GM19025 (cell line): ENCODE results near the gene MASP1.

Experiments
- ATAC-seq: cut with Tn5 transposase; IDR thresholded peaks from one replicate; pipeline ENCODE4 v1.9.1; 2021; ENCODE audit warnings: mild to moderate bottlenecking, low read depth, moderate library complexity; ENCODE audit not compliant: unreplicated experiment

Gene MASP1

GRCh38 chr3:187293516-187294430 lies 2.2 kb upstream of the MASP1 start:
- no peak for ATAC-seq

GRCh38 chr3:187292631-187293515 lies 1.3 kb upstream of the MASP1 start:
- ATAC-seq: no peak

GRCh38 chr3:187292181-187292580 lies 644 bp upstream of the MASP1 start:
- ATAC-seq: no peak

- ATAC-seq: no peak
Measured at GRCh38 chr3:187291001-187291511, 481 bp downstream of the MASP1 start.

GRCh38 chr3:187290503-187290902 lies 1.0 kb downstream of the MASP1 start:
- ATAC-seq: no peak

- no peak for ATAC-seq
Measured at GRCh38 chr3:187288855-187289605, 2.5 kb downstream of the MASP1 start.

GRCh38 chr3:187288131-187288854 lies 3.2 kb downstream of the MASP1 start:
- no peak for ATAC-seq

GRCh38 chr3:187287256-187287655 lies 4.3 kb downstream of the MASP1 start:
- ATAC-seq: no peak

- no peak for ATAC-seq
Measured at GRCh38 chr3:187286467-187287059, 5.0 kb downstream of the MASP1 start.

GRCh38 chr3:187281191-187281714 lies 10.3 kb downstream of the MASP1 start:
- no peak for ATAC-seq

- no peak for ATAC-seq
Measured at GRCh38 chr3:187280644-187281043, 10.9 kb downstream of the MASP1 start.

- no peak for ATAC-seq
Measured at GRCh38 chr3:187277129-187277462, 14.4 kb downstream of the MASP1 start.

- ATAC-seq: no peak
Measured at GRCh38 chr3:187276397-187277128, 15.0 kb downstream of the MASP1 start.

GRCh38 chr3:187274977-187275338 lies 16.6 kb downstream of the MASP1 start:
- no peak for ATAC-seq

GRCh38 chr3:187274315-187274976 lies 17.1 kb downstream of the MASP1 start:
- no peak for ATAC-seq

GRCh38 chr3:187271582-187271981 lies 20.0 kb downstream of the MASP1 start:
- no peak for ATAC-seq

- no peak for ATAC-seq
Measured at GRCh38 chr3:187269486-187269885, 22.1 kb downstream of the MASP1 start.

GRCh38 chr3:187267306-187267705 lies 24.2 kb downstream of the MASP1 start:
- no peak for ATAC-seq
